MM.1S (cell line): Measurements from ENCODE around the gene TBX1.

Experiments used
- DNase-seq: peaks from one replicate; pipeline ENCODE4 v3.0.0-alpha.2; 2015
- H2AFZ ChIP-seq: fragments of 300-600 bp; sonication (generic); 2 replicates; pipeline ENCODE4 v1.6.0; 2016; ENCODE audit warnings: antibody characterized with exemption, low read length
- H3F3A ChIP-seq: fragments of 300-600 bp; sonication (generic); 2 replicates; pipeline ENCODE4 v1.6.1; 2016; ENCODE audit warnings: mild to moderate bottlenecking, antibody characterized with exemption, low read length, moderate library complexity, mixed read lengths; ENCODE audit not compliant: insufficient read depth
- H3K27ac ChIP-seq: fragments of 300-600 bp; sonication (generic); 2 replicates; pipeline ENCODE4 v1.5.1; 2016; ENCODE audit warnings: mild to moderate bottlenecking, low read length
- H3K27me3 ChIP-seq: fragments of 300-600 bp; sonication (generic); replicated peaks from 2 replicates; pipeline ENCODE4 v1.6.0; 2016; ENCODE audit warnings: low read length; ENCODE audit not compliant: insufficient read depth
- H3K36me3 ChIP-seq: fragments of 300-600 bp; sonication (generic); replicated peaks from 2 replicates; pipeline ENCODE4 v1.6.1; 2016; ENCODE audit warnings: mild to moderate bottlenecking, low read length, mixed read lengths; ENCODE audit not compliant: insufficient read depth
- H3K4me1 ChIP-seq: fragments of 300-600 bp; sonication (generic); 2 replicates; pipeline ENCODE4 v1.6.1; 2016; ENCODE audit warnings: low read length, mixed read lengths
- H3K4me2 ChIP-seq: fragments of 300-600 bp; sonication (generic); 2 replicates; pipeline ENCODE4 v1.6.0; 2016; ENCODE audit warnings: low read depth, low read length
- H3K4me3 ChIP-seq: fragments of 300-600 bp; sonication (generic); 2 replicates; pipeline ENCODE4 v1.5.1; 2016; ENCODE audit warnings: low read length, mixed read lengths
- H3K79me2 ChIP-seq: fragments of 300-600 bp; sonication (generic); 2 replicates; pipeline ENCODE4 v1.6.1; 2016; ENCODE audit warnings: mixed run types, low read length, mixed read lengths
- H3K9ac ChIP-seq: fragments of 300-600 bp; sonication (generic); 2 replicates; pipeline ENCODE4 v1.6.1; 2016; ENCODE audit warnings: low read length, mixed read lengths
- H3K9me2 ChIP-seq: fragments of 300-600 bp; sonication (generic); replicated peaks from 2 replicates; pipeline ENCODE4 v1.6.1; 2016; ENCODE audit warnings: mild to moderate bottlenecking, low read length, mixed read lengths; ENCODE audit not compliant: insufficient read depth
- H3K9me3 ChIP-seq: fragments of 300-600 bp; sonication (generic); replicated peaks from 2 replicates; pipeline ENCODE4 v1.6.1; 2016; ENCODE audit warnings: mild to moderate bottlenecking, low read length, mixed read lengths; ENCODE audit not compliant: insufficient read depth
- H4K20me1 ChIP-seq: fragments of 300-600 bp; sonication (generic); 2 replicates; pipeline ENCODE4 v1.6.1; 2016; ENCODE audit warnings: mild to moderate bottlenecking, low read length, moderate library complexity, mixed read lengths; ENCODE audit not compliant: insufficient read depth
- EZH2 ChIP-seq: fragments of 300-600 bp; sonication (generic); optimal IDR thresholded peaks from 2 replicates; pipeline ENCODE3; 2017; ENCODE audit warnings: low read depth, mild to moderate bottlenecking, antibody characterized with exemption, low read length, mixed read lengths
- EZH2phosphoT487 ChIP-seq: fragments of 300-600 bp; sonication (generic); IDR thresholded peaks from 2 replicates; pipeline ENCODE4 v1.6.1; 2018; ENCODE audit warnings: antibody characterized with exemption, low read length
- TF ChIP-seq, protein P1 (sequence below): fragments of 300-600 bp; sonication (generic); IDR thresholded peaks from 2 replicates; pipeline ENCODE4 v1.5.1; 2016; ENCODE audit warnings: antibody characterized with exemption, low read length, mixed read lengths

Gene TBX1

DNA sequence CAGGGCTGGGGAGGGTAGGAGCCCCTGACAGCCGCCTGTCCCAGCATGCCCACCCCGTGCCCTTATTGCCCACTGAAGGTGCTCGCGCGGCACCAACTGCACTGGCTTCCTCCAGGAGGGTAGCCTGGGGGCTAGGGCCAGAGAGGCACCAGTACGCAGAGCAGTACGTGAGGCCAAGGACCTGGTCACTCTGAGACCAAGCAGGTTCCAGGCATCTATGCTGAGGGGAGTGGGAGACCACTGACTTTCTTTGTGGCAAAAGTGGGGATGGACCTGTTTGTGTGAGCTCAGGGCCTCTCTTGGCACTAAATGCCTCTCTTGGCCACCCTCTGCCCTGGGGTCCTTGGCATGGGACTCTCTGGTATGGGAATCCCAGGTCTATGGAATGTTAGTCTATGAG is 26.4 kb upstream of the TBX1 start:
- H3K27me3 ChIP-seq = peaks cover 68% of the 10 kb centered on the region
- TF ChIP-seq EZH2phosphoT487 = no peak
- no peak for TF ChIP-seq EZH2
- TF ChIP-seq, protein P1, sequence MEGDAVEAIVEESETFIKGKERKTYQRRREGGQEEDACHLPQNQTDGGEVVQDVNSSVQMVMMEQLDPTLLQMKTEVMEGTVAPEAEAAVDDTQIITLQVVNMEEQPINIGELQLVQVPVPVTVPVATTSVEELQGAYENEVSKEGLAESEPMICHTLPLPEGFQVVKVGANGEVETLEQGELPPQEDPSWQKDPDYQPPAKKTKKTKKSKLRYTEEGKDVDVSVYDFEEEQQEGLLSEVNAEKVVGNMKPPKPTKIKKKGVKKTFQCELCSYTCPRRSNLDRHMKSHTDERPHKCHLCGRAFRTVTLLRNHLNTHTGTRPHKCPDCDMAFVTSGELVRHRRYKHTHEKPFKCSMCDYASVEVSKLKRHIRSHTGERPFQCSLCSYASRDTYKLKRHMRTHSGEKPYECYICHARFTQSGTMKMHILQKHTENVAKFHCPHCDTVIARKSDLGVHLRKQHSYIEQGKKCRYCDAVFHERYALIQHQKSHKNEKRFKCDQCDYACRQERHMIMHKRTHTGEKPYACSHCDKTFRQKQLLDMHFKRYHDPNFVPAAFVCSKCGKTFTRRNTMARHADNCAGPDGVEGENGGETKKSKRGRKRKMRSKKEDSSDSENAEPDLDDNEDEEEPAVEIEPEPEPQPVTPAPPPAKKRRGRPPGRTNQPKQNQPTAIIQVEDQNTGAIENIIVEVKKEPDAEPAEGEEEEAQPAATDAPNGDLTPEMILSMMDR = no peak
- no peaks in the 10 kb centered on the region for H3F3A ChIP-seq
- H2AFZ ChIP-seq = no peak overlapping the region
- no peaks in the 10 kb centered on the region for H3K9me2 ChIP-seq
- H4K20me1 ChIP-seq = no peaks in the 10 kb centered on the region
- DNase-seq = no peak
- H3K9me3 ChIP-seq = no peaks in the 10 kb centered on the region
- H3K4me3 ChIP-seq = no peak overlapping the region
- no peak overlapping the region for H3K4me2 ChIP-seq
- H3K79me2 ChIP-seq = no peaks in the 10 kb centered on the region
- no peaks in the 10 kb centered on the region for H3K4me1 ChIP-seq
- H3K9ac ChIP-seq = no peak overlapping the region
- no peaks in the 10 kb centered on the region for H3K36me3 ChIP-seq
- H3K27ac ChIP-seq = no peak overlapping the region

GRCh38 chr22:19734837-19735382 is 25.7 kb upstream of the TBX1 start:
- no peaks in the 10 kb centered on the region for H3K4me1 ChIP-seq
- H2AFZ ChIP-seq = no peak overlapping the region
- no peak overlapping the region for H3K27ac ChIP-seq
- H3K36me3 ChIP-seq = no peaks in the 10 kb centered on the region
- no peak overlapping the region for H3K4me3 ChIP-seq
- H3K9me2 ChIP-seq = no peaks in the 10 kb centered on the region
- no peak for TF ChIP-seq EZH2phosphoT487
- TF ChIP-seq EZH2 = no peak
- TF ChIP-seq, protein P1 = no peak
- H3F3A ChIP-seq = no peaks in the 10 kb centered on the region
- H3K27me3 ChIP-seq = peaks cover 68% of the 10 kb centered on the region
- no peak overlapping the region for H3K4me2 ChIP-seq
- no peak overlapping the region for H3K9ac ChIP-seq
- H3K9me3 ChIP-seq = no peaks in the 10 kb centered on the region
- DNase-seq = no peak
- H4K20me1 ChIP-seq = no peaks in the 10 kb centered on the region
- no peaks in the 10 kb centered on the region for H3K79me2 ChIP-seq

GRCh38 chr22:19735665-19736510 is 24.7 kb upstream of the TBX1 start:
- TF ChIP-seq EZH2phosphoT487 = no peak
- TF ChIP-seq, protein P1 = no peak
- no peak for TF ChIP-seq EZH2
- Histone ChIP-seq H3K79me2 (no peaks in the 10 kb centered on the region), H3K4me3 (no peak overlapping the region), H3K4me2 (no peak overlapping the region), H3K27ac (no peak overlapping the region), H3K9ac (no peak overlapping the region), H3K9me2 (no peaks in the 10 kb centered on the region), H3K9me3 (no peaks in the 10 kb centered on the region), H3K27me3 (peaks cover 72% of the 10 kb centered on the region), H3K36me3 (no peaks in the 10 kb centered on the region), H3F3A (no peaks in the 10 kb centered on the region), H4K20me1 (no peaks in the 10 kb centered on the region), H2AFZ (no peak overlapping the region), H3K4me1 (no peaks in the 10 kb centered on the region)
- no peak for DNase-seq
